DMS153 treated with DMSO at 0.1 percent for 48 hours (cell line): ENCODE results near the gene SLC66A3.
"Not testable (repeated sequence)": the region's sequence is repeated elsewhere in the genome, so short reads cannot be mapped to it uniquely, and the experiment has no call there.

Experiments
- DNase-seq: peaks from one replicate; lab custom pipeline; 2025; ENCODE audit not compliant: unreplicated experiment; lab: John Stamatoyannopoulos, UW

Gene SLC66A3

GRCh38 chr2:11161747-11162146 is 6.5 kb downstream of the SLC66A3 start:
- DNase-seq: no peak

- no peak for DNase-seq
These were observed 8.4 kb downstream of the SLC66A3 start for GRCh38 chr2:11163439-11164317.

DNA sequence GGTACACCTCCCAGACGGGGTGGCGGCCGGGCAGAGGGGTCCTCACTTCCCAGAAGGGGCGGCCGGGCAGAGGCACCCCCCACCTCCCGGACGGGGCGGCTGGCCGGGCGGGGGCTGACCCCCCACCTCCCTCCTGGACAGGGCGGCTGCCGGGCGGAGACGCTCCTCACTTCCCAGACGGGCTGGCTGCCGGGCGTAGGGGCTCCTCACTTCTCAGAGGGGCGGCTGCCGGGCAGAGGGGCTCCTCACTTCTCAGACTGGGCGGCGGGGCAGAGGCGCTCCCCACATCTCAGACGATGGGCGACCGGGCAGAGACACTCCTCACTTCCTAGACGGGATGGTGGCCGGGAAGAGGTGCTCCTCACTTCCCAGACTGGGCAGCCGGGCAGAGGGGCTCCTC is 9.8 kb downstream of the SLC66A3 start:
- not testable (repeated sequence) for DNase-seq

DNA sequence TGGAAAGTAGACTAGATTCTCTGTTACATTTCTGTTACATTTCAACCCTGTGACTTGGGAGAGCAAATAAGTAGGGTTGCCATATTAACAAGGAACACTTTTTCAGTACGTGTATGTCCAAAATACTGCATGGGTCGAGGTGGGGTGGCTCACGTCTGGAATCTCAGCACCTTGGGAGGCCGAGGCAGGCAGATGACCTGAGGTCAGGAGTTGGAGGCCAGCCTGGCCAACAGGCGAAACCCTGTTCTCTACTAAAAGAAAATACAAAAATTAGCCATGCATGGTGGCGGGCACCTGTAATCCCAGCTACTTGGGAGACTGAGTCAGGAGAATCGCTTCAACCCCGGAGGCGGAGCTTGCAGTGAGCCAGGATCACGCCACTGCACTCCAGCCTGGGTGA is 11.2 kb downstream of the SLC66A3 start:
- DNase-seq: no peak

GRCh38 chr2:11168488-11168887 is 13.2 kb downstream of the SLC66A3 start:
- no peak for DNase-seq

DNA sequence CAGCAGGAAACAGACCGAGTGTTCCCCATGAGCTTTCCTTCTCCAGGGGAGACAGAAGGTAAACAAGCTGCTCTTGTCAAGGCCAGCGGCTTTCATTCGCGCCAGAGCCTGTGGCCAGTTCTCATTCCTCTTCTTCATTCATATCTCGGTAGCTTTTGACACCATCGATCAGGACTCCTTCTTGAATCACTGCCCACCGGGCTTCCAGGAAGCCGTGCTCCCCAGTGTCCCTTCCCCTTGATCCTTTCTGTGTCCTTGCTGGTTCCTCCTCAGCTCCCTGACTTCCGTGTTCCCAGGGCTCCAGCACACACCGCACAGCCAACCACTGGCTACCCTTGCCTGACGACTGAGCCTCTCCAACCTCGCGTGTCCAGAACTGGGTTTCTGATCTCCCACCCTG is 14.1 kb downstream of the SLC66A3 start:
- peak; percentile 22 for DNase-seq

DNA sequence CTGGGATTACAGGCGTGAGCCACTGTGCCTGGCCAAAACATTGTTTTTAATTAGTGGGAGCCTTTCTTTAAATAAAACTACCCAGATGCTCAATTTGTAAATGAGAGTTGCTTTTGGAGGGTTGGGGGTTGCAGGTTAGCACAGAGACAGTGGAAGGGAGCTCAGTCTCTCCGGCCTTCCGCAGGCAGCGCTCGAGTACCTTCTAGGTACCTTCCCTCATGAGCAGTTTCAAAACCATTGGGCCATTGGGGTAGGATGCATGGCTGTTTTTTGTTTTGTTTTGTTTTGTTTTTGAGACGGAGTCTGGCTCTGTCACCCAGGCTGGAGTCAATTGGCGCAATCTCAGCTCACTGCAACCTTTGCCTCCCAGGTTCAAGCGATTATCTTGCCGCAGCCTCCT is 19.0 kb downstream of the SLC66A3 start:
- no peak for DNase-seq

DNA sequence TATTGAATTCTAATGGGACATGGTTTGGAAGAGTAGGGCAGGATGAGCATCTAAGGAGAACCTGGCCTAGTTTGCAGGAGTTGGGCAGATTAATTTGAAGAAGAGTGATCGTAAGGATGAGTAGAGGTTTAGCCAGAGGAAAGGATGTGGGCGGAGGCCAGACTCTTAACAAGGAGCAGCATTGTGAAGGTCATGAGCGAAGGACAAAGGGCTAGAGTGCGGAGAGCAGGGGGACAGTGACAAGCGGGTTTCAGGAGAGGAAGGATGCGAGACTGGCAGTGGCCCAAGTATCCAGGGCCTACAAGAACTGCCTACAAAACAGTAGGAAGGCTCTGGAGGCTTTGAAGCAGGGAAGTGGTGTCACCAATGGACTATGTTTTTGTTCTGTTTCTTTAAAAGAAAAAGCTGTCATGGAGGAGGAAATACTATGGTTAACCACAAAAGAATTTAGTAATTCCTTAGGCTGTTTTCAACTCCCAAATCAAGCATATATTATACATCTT is 20.1 kb downstream of the SLC66A3 start:
- no peak for DNase-seq

GRCh38 chr2:11177871-11178690 is 22.8 kb downstream of the SLC66A3 start:
- DNase-seq: no peak

DNA sequence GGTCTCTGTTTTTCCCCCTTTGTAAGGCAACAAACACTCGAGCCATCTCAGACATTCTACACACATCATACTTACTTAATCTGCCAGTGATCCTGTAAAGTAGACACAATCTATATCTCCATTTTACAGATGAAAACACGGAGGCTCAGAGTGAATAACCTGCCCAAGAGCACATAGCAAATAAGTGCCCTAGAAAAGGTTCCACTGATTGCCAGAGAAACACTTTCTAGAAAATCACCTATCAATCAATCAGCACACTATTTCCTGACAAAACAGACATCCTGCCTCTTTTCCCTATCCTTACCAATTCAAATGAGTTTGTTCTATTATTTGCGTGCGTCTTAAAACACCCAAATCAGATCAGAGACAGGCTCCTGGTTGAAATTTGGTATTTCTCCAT is 23.9 kb downstream of the SLC66A3 start:
- no peak for DNase-seq

DNA sequence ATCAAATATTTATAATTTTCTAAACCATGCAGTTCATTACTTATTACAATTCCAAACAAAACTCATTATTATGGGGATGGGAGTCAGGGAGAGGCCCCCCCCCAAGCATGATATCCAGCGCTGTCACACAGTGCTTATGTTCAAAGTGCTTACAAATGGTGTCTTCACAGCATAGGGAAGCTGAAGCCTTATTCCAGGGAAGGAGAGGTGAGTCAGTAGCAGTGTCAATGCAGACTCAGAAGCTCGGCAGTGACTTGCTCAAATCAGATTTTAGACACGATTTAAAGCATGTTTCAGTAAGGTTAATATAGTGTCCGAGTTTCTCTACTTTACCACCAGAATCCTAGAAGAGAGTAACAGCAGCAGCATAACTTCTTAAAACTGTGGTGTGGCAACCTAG is 24.6 kb downstream of the SLC66A3 start:
- no peak for DNase-seq

- no peak for DNase-seq
These were observed 25.4 kb downstream of the SLC66A3 start for GRCh38 chr2:11180653-11181052.

DNA sequence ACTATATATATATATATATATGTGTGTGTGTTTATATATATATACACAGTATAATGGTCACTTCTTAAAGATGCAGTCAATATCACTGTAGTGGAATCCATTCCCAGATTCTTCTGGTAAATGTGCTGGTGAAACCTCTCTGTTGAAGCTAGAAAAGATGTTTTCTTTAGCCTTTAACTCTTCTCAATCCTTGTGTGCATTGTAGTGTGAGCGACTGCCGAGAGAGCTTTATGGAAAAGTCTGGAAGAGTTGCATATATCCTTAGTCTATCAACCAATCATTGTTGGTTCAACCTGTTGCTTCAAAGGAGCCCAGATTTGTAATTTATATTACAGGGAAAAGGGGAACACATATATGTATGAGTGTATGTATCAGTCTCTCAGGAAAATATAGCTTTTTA is 27.7 kb downstream of the SLC66A3 start:
- no peak for DNase-seq

DNA sequence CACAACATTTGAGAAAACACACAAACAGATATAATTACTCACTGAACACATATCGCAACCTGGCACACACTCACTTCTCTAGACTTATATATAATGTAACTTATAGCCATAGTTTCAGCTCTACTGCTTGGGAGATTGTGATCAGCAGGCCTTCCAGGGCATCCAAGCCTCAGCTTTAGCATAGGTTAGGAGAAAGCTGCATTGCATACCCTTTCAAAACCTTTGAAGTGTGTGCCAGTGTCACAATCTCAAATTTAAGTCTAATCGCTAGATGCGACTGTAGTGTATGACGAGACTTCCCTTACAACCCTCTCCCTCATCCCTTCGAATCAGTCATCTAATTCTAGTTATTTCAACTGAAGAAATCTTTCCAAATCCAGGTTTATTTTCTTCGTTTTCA is 30.9 kb downstream of the SLC66A3 start:
- DNase-seq: no peak

- no peak for DNase-seq
These were observed 31.9 kb downstream of the SLC66A3 start for GRCh38 chr2:11187083-11187619.

DNA sequence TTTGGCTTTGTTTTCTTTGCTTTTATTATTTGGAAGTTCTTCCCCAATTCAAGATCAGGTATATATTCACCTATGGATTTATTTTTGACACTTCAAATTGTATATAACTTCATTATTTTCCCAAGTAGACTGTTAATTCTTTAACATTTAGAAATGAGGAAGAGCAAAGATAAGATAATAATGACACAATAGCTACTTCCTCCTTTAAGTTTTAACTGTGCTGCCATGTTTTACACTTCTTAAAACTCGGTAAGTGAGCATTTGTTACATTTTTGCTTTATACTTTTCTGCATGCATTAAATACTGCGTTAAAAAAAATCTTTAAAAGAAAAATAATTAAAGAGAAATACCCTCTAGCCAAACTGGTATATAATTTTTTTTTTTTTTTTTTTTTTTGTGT is 32.5 kb downstream of the SLC66A3 start:
- no peak for DNase-seq

GRCh38 chr2:11196246-11196645 is 41.0 kb downstream of the SLC66A3 start:
- DNase-seq: no peak

GRCh38 chr2:11200651-11201050 is 45.4 kb downstream of the SLC66A3 start:
- no peak for DNase-seq

GRCh38 chr2:11201969-11202368 is 46.7 kb downstream of the SLC66A3 start:
- DNase-seq: no peak

DNA sequence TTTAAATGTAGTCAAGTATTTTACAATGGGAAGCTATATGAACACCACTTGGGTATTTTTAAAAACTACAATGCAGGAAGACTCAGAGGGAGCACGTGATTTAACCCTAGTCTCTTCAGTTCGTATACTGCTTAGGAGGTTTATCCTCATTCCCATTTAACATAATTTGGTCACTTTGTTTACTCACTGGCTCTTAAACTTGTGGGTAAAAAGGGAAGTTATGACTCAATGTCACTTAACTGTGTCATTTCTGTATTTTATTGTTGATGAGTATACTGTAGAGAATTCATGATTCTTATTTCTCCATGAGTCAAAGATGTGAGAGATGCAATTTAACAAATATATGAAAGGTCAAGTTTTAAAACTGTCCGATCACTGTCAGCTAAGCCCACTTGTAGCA is 48.2 kb downstream of the SLC66A3 start:
- DNase-seq: no peak

DNA sequence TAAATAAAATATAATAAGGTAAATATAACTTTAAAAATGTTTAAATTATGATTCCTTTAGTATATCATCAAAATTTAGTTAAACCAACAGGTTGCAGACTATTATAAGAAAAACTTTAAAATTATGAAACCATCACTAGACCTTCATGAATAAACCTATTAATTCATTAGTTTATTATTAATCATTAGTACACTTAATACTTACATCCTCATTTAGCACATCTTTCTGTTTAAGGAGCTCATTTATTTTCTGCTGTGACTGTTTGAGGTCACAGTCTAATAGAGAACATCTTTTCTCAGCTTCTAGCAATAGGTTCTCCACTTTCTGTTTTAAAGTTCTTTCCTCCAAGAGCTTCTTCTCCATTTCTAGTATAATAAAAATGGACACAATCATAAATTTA is 52.8 kb downstream of the SLC66A3 start:
- DNase-seq: no peak

DNA sequence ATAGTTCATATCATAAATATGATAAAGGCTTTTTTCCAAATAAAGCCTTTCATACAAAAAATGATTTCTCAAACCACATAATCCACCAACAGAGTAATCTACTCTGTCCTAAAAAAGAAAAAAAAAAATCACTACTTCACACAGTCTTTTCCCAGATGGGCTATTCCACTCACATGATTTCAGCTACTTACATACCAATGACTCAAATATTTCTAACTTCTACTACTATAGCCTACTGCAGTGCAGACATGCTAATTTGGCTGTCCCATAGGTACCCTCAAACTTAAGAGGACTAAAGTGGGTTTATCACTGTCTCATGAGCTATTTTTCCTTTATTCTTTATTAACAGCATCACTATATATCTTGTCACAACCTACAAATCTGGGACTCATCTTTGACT is 57.4 kb downstream of the SLC66A3 start:
- DNase-seq: no peak
